GM21529 (cell line): ENCODE data around the gene OR2V2.

ENCODE experiments used
- ATAC-seq: cut with Tn5 transposase; IDR thresholded peaks from one replicate; pipeline ENCODE4 v1.9.1; 2021; ENCODE audit not compliant: unreplicated experiment

OR2V2 gene

DNA sequence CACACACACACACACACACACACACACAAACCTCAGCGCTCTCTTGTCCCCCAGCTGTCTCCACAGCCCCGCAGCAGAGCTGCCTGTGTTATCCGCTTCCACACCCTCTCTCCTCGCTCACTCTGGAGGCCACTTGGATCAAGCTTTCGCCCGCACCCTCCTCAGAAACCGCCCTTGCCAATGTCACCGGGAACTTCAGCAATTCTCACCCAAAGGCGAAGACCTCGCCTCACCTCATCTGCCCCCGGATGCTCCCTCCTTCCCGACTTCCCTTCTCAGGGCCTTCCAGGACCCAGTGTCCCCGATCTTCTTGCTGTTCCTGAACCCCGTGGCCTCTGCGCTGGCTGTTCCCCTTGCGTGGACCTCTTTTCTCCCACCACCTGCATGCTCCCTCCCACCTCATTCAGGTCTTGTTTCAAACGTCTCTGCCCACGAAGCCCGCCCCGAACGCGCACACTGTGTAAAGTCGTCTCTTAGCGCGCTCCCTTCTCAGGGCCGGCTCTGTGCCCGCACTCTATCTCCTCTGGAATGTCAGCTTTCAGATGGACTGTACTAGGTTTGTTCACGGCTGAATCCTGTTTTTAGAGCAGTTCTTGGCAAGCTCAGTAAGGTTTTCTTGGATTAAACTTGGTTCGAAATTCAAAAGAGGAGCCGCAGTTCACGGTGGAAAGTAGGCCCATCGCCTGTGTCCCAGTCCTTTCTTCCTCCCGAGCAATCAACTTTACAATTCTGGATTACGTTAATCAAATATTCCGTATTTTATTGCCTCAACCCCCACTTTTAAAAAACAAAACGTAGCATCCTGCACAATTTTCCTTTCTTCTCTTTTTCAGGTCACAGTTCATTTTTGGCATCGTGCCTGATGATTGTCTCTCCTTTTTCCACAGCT lies 58.6 kb downstream of the OR2V2 start:
- ATAC-seq = no peak

DNA sequence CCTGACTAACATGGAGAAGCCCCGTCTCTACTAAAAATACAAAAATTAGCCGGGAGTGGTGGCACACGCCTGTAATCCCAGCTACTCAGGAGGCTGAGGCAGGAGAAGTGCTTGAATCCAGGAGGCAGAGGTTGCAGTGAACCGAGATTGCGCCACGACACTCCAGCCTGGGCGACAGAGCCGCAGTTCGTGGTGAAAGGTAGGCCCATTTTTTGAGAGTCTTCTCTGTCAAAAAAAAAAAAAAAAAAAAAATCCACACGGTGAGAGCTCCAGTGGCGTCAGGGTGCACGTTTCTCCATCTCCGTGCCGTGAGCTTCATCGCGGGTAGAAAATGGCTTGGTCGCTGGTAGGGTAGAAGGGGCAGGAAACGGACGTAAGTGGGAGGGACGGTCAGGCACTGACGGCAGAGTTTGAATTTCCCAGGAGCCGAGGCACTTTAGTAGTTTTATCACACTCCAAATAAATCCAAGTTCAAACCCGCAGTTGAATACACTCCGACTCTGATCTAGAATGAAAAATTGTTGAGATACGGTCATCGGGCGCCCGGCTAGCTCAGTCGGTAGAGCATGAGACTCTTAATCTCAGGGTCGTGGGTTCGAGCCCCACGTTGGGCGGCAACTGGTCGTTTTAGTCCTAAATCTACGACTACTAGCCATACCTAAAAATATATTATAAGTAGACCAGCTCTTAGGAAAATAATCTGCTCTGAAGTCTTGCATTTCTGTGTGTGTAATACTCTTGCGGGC lies 60.0 kb downstream of the OR2V2 start:
- ATAC-seq = peak; percentile 28

- ATAC-seq = no peak
Observed at GRCh38 chr5:181207960-181208253, 60.5 kb downstream of the OR2V2 start.
